K562 (cell line): ENCODE results near the gene GPATCH3. TPM values are rescaled to one million over a fixed set of nuclear protein-coding genes. Genes with fewer than 3 reads are reported as not detected.
A peak's percentile ranks its signal among the peaks of the same experiment; 100 is the strongest.

Experiments used
- ATAC-seq: fragments of 200-7000 bp; cut with Tn5 transposase; 3 replicates; pipeline ENCODE4 v1.9.1; 2020; ENCODE audit warnings: moderate library complexity
- BruUV-seq: library from RNA; stranded (reverse); fragments of 400-500 nt; replicated peaks from 2 replicates; lab custom pipeline; 2021; lab: Mats Ljungman, UMichigan
- CTCF ChIA-PET: fragments of 300-600 bp; formaldehyde crosslinking; extraction: SDS; loops from one replicate; lab custom pipeline; 2021; ENCODE audit warnings: low intra/inter-chr PET ratio; lab: Yijun Ruan, JAX
- POLR2A ChIA-PET: fragments of 300-600, 350-650 bp; sonication (Branson Sonifier 250); formaldehyde crosslinking; extraction: SDS; loops from one replicate; lab custom pipeline; 2021; ENCODE audit warnings: antibody characterized with exemption, inconsistent platforms; lab: Yijun Ruan, JAX
- DNase-seq, 4 experiments: peaks; one replicate each; pipeline versions ENCODE4 v3.0.0 to v3.0.0-alpha.2; 2011 to 2018; ENCODE audit warnings: low spot score in 3 of 4, mixed read lengths in 3 of 4; ENCODE audit errors: extremely low read depth in 1 of 4
- FAIRE-seq: peaks from 2 replicates; lab custom pipeline; 2011; peaks lifted over from hg19 to GRCh38; lab: Jason Lieb, UNC
- H2AFZ ChIP-seq: 2 replicates; pipeline ENCODE4 v1.6.0; 2011; ENCODE audit warnings: low read depth, low read length, control low read depth, inconsistent platforms
- H3K27ac ChIP-seq: fragments of 200-600 bp; 3 replicates; pipeline ENCODE4 v1.8.0; 2011; ENCODE audit warnings: low read depth, mild to moderate bottlenecking, control low read depth, inconsistent platforms, low read length, moderate library complexity, mixed read lengths; ENCODE audit errors: extremely low read depth
- H3K27me3 ChIP-seq, 2 experiments: fragments of 300-600 bp in 1 of 2; 2 replicates in 1 of 2; 3 replicates in 1 of 2; pipeline versions ENCODE4 v1.6.0 to v1.8.0; 2011; ENCODE audit warnings: inconsistent platforms in 2 of 2, low read length in 2 of 2, mild to moderate bottlenecking in 1 of 2, mixed read lengths in 1 of 2, moderate library complexity in 1 of 2; ENCODE audit not compliant: control insufficient read depth in 2 of 2, insufficient read depth in 2 of 2
- H3K36me3 ChIP-seq: fragments of 300-600 bp; 3 replicates; pipeline ENCODE4 v1.8.0; 2011; ENCODE audit warnings: mild to moderate bottlenecking, low read length, inconsistent platforms; ENCODE audit not compliant: control insufficient read depth, insufficient read depth
- H3K4me1 ChIP-seq, 2 experiments: fragments of 200-600 bp in 1 of 2; replicated peaks in 1 of 2; 2 replicates in 1 of 2; 3 replicates in 1 of 2; pipeline versions ENCODE4 v1.5.1 to v1.8.0; 2011; ENCODE audit warnings: inconsistent platforms in 2 of 2, low read length in 2 of 2, mild to moderate bottlenecking in 1 of 2, mixed read lengths in 1 of 2, moderate library complexity in 1 of 2; ENCODE audit not compliant: control insufficient read depth in 2 of 2, insufficient read depth in 2 of 2
- H3K4me2 ChIP-seq: 2 replicates; pipeline ENCODE4 v1.6.1; 2011; ENCODE audit warnings: low read length, control low read depth, inconsistent platforms, mixed read lengths; ENCODE audit not compliant: insufficient read depth
- H3K4me3 ChIP-seq: fragments of 200-600 bp; sonication (generic), shearing (Covaris generic); 2 replicates; pipeline ENCODE4 v1.5.1; 2016; ENCODE audit warnings: control low read depth, inconsistent platforms
- H3K79me2 ChIP-seq: fragments of 200-600 bp; 3 replicates; pipeline ENCODE4 v1.8.0; 2011; ENCODE audit warnings: low read length, inconsistent platforms; ENCODE audit not compliant: control insufficient read depth, insufficient read depth
- H3K9ac ChIP-seq, 2 experiments: 2 replicates each; pipeline versions ENCODE4 v1.6.0 to v1.6.1; 2011; ENCODE audit warnings: low read depth in 2 of 2, low read length in 2 of 2, control low read depth in 1 of 2, inconsistent platforms in 1 of 2, mild to moderate bottlenecking in 1 of 2, mixed read lengths in 1 of 2; ENCODE audit not compliant: insufficient read depth in 1 of 2
- H3K9me1 ChIP-seq: one replicate; pipeline ENCODE4 v1.6.0; 2011; ENCODE audit warnings: inconsistent platforms, mild to moderate bottlenecking, low read length, moderate library complexity; ENCODE audit not compliant: control insufficient read depth, insufficient read depth
- H3K9me3 ChIP-seq: replicated peaks from 2 replicates; pipeline ENCODE4 v1.5.1; 2011; ENCODE audit warnings: low read depth, low read length, inconsistent platforms; ENCODE audit not compliant: control insufficient read depth, insufficient read depth
- H4K20me1 ChIP-seq: replicated peaks from 2 replicates; pipeline ENCODE4 v1.6.1; 2011; ENCODE audit warnings: low read length, inconsistent platforms, mixed read lengths; ENCODE audit not compliant: control insufficient read depth, insufficient read depth
- AFF4 ChIP-seq: sonication (generic); formaldehyde crosslinking; IDR thresholded peaks from 2 replicates; pipeline ENCODE4 v1.8.0; 2023; ENCODE audit warnings: mild to moderate bottlenecking, missing genetic modification reagents
- FOXP4 ChIP-seq: sonication (generic); formaldehyde crosslinking; IDR thresholded peaks from 2 replicates; pipeline ENCODE4 v1.8.0; 2022; ENCODE audit warnings: mild to moderate bottlenecking, missing genetic modification reagents, borderline replicate concordance
- LCOR ChIP-seq: sonication (generic); formaldehyde crosslinking; IDR thresholded peaks from 2 replicates; pipeline ENCODE4 v1.8.0; 2022; ENCODE audit warnings: mild to moderate bottlenecking, missing genetic modification reagents
- RREB1 ChIP-seq: fragments of 250-450 bp; sonication (Bioruptor Pico); IDR thresholded peaks from 2 replicates; pipeline ENCODE4 v1.4.0; 2020
- SMAD2 ChIP-seq: fragments of 150-350 bp; IDR thresholded peaks from 2 replicates; pipeline ENCODE4 v1.6.1; 2014; ENCODE audit warnings: low read depth, mild to moderate bottlenecking, low read length
- SRSF7 ChIP-seq: fragments of 200-400 bp; formaldehyde crosslinking; optimal IDR thresholded peaks from 2 replicates; pipeline ENCODE3; 2017; ENCODE audit warnings: mild to moderate bottlenecking, low read depth, low read length
- ZBED1 ChIP-seq: IDR thresholded peaks from 2 replicates; pipeline ENCODE4 v1.6.1; 2014
- ZKSCAN1 ChIP-seq: fragments of 150-350 bp; IDR thresholded peaks from 2 replicates; pipeline ENCODE4 v1.6.1; 2016; ENCODE audit warnings: low read depth, low read length
- WGBS: fragments of 100-300 bp; shearing (Covaris generic); methylation state at CpG from one replicate; pipeline ENCODE4 v1.1.6; 2016; ENCODE audit warnings: low coverage, mixed read lengths; ENCODE audit not compliant: insufficient coverage; ENCODE audit errors: missing lambda C conversion rate; 5-methylcytosine and 5-hydroxymethylcytosine counted together
- in situ Hi-C: fragments of 300-500 bp; cut with MboI; formaldehyde crosslinking; loops from 4 replicates; pipeline ENCODE4 v1.15.0; 2018; ENCODE audit warnings: inconsistent platforms, mixed read lengths
- intact Hi-C: fragments of 100-400 bp; cut with micrococcal nuclease; formaldehyde crosslinking; loops from 2 replicates; pipeline ENCODE4 v1.14.2; 2022
- polyA plus RNA-seq, 8 experiments: library from polyadenylated mRNA; depleted of rRNA in 4 of 8; stranded (reverse) in 5 of 8; unstranded in 3 of 8; fragments of >200 nt; fragmentation: Nextera tagmentation in 2 of 8; fragmentation: Illumina TruSeq in 1 of 8; extraction: Ambion mirVana in 2 of 8; extraction: Trizol in 1 of 8; gene quantifications; 2 replicates each; pipeline versions ENCODE4 v1.2.1 to v1.2.3, GENCODE V29; 2011 to 2014; ENCODE audit warnings: inconsistent platforms in 1 of 8, missing spikeins in 1 of 8
- total RNA-seq, 7 experiments: library from RNA; depleted of rRNA in 6 of 7; stranded (reverse); fragments of >200 nt in 6 of 7; fragmentation: Illumina TruSeq in 2 of 7; extraction: Trizol in 2 of 7; gene quantifications; 2 replicates each; pipeline versions ENCODE4 v1.2.1 to v1.2.3, GENCODE V29; 2011 to 2021; ENCODE audit warnings: low replicate concordance in 1 of 7
- TF ChIP-seq, protein P1 (sequence below): fragments of 250-450 bp; sonication (Bioruptor Pico); IDR thresholded peaks from 2 replicates; pipeline ENCODE4 v1.8.0; 2021; ENCODE audit warnings: mild to moderate bottlenecking, moderate library complexity

Gene GPATCH3
- total and polyA plus RNA-seq, 9 of the 15 experiments (the other 6 are each of a cell fraction or from before 2014, with no cell fraction given), result 1.6 to 23.0 (median 13.3) TPM

DNA sequence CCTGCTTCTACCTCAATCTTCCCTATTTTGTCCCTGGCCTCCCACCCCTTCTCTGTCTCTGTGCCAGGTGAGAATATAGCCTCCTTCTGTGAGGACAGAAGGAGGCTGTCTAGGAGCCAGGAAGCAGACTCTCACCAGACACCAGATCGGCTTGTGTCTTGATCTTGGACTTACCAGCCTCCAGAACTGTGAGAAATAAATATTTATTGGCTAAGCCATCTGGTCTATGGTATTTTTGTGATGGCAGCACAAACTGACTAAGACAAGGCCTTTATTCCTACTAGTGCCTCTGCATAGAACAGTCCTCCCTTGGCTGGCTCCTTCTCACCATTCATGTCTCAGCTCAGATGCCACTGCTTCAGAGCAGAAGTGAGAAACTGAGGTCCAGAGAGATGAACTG, 12.0 kb downstream of the GPATCH3 start:
- Histone ChIP-seq H3K36me3 (peaks cover 65% of the 10 kb centered on the region), H3K9ac (0 out of 4 replicates have a peak overlapping the region, but pooled peaks of 1 of the 2 experiments have one; percentile 37), H3K4me2 (no peak overlapping the region), H3K27ac (no peak overlapping the region), H3K4me1 (peaks cover 13 to 27% of the 10 kb centered on the region in 2 experiments), H3K27me3 (no peaks in the 10 kb centered on the region), H4K20me1 (peaks cover 7% of the 10 kb centered on the region; the same call in 1 of the 2 replicates), H3K9me3 (no peaks in the 10 kb centered on the region), H3K9me1 (no peaks in the 10 kb centered on the region), H3K79me2 (peaks cover 24% of the 10 kb centered on the region), H2AFZ (no peak overlapping the region), H3K4me3 (no peak overlapping the region)
- POLR2A ChIA-PET, result interaction anchor here (0.6 to 12.0 kb wide), 7 partner anchors 11 to 186 kb away, joined by 3 to 110 read pairs (median 3); partner anchors contain the start of gene GPATCH3
- intact Hi-C loops, result no loop called here
- WGBS, result 91% methylated on average over 1 of the region's 1 CpG
- CTCF ChIA-PET, result no interaction called here
- DNase-seq (no peak), ATAC-seq (no peak), FAIRE-seq (no peak)
- BruUV-seq, result no TSS peak
- in situ Hi-C loops, result no loop called here
- no peak for TF ChIP-seq FOXP4 (CRISPR knock-in tag)
- TF ChIP-seq AFF4 (CRISPR knock-in tag), result no peak
- TF ChIP-seq ZBED1, result no peak
- TF ChIP-seq SRSF7, result no peak
- no peak for TF ChIP-seq ZKSCAN1
- TF ChIP-seq RREB1 (CRISPR knock-in tag), result no peak
- no peak for TF ChIP-seq LCOR (CRISPR knock-in tag)
- TF ChIP-seq SMAD2, result no peak
- TF ChIP-seq, protein P1, sequence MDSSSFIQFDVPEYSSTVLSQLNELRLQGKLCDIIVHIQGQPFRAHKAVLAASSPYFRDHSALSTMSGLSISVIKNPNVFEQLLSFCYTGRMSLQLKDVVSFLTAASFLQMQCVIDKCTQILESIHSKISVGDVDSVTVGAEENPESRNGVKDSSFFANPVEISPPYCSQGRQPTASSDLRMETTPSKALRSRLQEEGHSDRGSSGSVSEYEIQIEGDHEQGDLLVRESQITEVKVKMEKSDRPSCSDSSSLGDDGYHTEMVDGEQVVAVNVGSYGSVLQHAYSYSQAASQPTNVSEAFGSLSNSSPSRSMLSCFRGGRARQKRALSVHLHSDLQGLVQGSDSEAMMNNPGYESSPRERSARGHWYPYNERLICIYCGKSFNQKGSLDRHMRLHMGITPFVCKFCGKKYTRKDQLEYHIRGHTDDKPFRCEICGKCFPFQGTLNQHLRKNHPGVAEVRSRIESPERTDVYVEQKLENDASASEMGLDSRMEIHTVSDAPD (CRISPR knock-in tag), result no peak
